SK-N-SH (cell line): ENCODE data around the gene HLA-DQB2.

Experiments used
- MXI1 ChIP-seq: IDR thresholded peaks from 2 replicates; pipeline ENCODE4 v1.6.1; 2012; ENCODE audit warnings: mild to moderate bottlenecking, low read depth, low read length, improper control_type of control experiment
- TF ChIP-seq, protein P1 (sequence below): fragments of 200-600 bp; sonication (generic); IDR thresholded peaks from 2 replicates; pipeline ENCODE4 v1.6.1; 2017; ENCODE audit warnings: antibody characterized with exemption, mild to moderate bottlenecking, moderate library complexity

DNA sequence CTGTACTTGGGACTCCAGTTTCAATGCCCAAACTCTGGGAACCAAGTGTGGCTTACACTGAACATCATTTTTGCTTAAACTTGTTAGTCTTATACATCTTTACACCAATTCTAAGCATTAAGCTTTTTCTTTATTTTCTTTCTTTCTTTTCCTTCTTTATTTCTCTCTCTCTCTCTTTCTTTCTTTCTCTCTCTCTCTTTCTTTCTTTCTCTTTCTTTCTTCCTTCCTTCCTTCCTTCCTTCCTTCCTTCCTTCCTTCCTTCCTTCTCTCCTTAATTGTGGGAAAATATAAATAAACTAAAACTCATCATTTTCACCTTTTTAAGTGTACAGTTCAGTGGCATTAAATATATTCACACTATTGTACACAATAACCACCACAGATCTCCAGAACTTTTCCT, 53.7 kb downstream of the HLA-DQB2 start:
- TF ChIP-seq, protein P1, sequence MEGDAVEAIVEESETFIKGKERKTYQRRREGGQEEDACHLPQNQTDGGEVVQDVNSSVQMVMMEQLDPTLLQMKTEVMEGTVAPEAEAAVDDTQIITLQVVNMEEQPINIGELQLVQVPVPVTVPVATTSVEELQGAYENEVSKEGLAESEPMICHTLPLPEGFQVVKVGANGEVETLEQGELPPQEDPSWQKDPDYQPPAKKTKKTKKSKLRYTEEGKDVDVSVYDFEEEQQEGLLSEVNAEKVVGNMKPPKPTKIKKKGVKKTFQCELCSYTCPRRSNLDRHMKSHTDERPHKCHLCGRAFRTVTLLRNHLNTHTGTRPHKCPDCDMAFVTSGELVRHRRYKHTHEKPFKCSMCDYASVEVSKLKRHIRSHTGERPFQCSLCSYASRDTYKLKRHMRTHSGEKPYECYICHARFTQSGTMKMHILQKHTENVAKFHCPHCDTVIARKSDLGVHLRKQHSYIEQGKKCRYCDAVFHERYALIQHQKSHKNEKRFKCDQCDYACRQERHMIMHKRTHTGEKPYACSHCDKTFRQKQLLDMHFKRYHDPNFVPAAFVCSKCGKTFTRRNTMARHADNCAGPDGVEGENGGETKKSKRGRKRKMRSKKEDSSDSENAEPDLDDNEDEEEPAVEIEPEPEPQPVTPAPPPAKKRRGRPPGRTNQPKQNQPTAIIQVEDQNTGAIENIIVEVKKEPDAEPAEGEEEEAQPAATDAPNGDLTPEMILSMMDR, result no peak
- TF ChIP-seq MXI1, result no peak
